ENCODE data around the gene TTLL3.

The TTLL3 gene

DNA sequence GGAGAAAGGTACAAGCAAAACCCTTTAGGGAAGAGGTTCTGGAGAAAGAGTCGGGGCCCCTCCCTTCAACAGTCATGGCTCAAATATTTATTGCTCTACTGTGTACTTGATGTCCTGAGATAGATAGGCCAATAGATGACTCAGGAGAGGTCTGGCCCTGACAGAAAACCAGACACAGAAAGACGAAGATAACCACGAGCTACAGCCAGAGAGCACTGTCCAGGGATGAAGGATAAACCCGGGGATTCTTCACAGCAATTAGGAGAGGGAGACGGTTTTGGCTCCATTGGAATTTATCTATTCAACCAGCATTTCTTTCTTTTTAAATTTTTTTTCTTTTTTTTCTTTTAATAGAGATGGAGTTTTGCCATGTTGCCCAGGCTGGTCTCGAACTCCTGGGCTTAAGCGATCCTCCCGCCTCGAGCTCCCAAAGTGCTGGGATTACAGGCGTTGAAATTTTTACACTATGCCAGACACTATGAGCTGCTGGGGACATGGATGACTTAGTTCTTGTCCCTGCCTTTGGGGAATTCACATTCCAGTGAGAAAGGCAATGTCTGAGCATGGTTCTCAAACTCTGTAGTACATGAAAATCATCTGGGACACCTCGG is 74.6 kb downstream of the TTLL3 start:
- Histone ChIP-seq H3K4ac (ENCODE audit: low read depth, low read length) (peak overlapping the region; percentile 53), H2BK12ac (ENCODE audit: low read length) (peak overlapping the region; percentile 63), H4K91ac (ENCODE audit: low read depth, low read length) (peak overlapping the region; percentile 65), H3K36me3 (ENCODE audit: control insufficient read depth in 1 of 2, insufficient read depth in 2 of 2, low read length in 2 of 2) (no peaks in the 10 kb centered on the region), H3K23ac (ENCODE audit: low read length) (no peak overlapping the region), H3K79me2 (ENCODE audit: control insufficient read depth, insufficient read depth, low read length, poor library complexity) (no peaks in the 10 kb centered on the region), H2BK5ac (ENCODE audit: low read depth, low read length, poor library complexity) (peak overlapping the region; percentile 80), H2AK5ac (ENCODE audit: low read length) (no peak overlapping the region), H3K9me3 (ENCODE audit: insufficient read depth, low read depth, low read length) (no peaks in the 10 kb centered on the region), H3K4me3 (ENCODE audit: low read depth, low read length) (no peak overlapping the region), H3K14ac (ENCODE audit: low read length) (no peak overlapping the region), H3K79me1 (ENCODE audit: low read length) (peaks cover 9% of the 10 kb centered on the region), H3K18ac (ENCODE audit: low read length) (no peak overlapping the region), H4K12ac (ENCODE audit: low read depth, low read length) (no peak overlapping the region), H3K27ac (ENCODE audit: low read depth, low read length) (peak overlapping the region; percentile 92), H3K9ac (ENCODE audit: low read length) (no peak overlapping the region), H4K8ac (ENCODE audit: low read depth, low read length) (peak overlapping the region; percentile 33), H3K4me2 (ENCODE audit: low read length) (no peak overlapping the region), H3K27me3 (ENCODE audit: insufficient read depth, low read length) (no peaks in the 10 kb centered on the region), H2BK120ac (ENCODE audit: insufficient read depth, low read length, poor library complexity) (peak overlapping the region; percentile 63), H3K4me1 (ENCODE audit: control insufficient read depth in 1 of 2, insufficient read depth in 2 of 2, low read length in 2 of 2) (peaks cover 0 to 6% of the 10 kb centered on the region in 2 experiments), H2AFZ (ENCODE audit: insufficient read depth, low read length, poor library complexity) (no peak overlapping the region)
- DNase-seq: peak; percentile 75 to 87
- no CpG with 5 or more reads among the region's 11 CpGs for WGBS (ENCODE audit: extremely low coverage, insufficient coverage, insufficient read length)

Measured in trophoblast cell (in vitro differentiated cells and primary cell).